ENCODE measurements around the gene TPCN1. TPM values are rescaled to one million over a fixed set of nuclear protein-coding genes. Genes with fewer than 3 reads are reported as not detected.

TPCN1 gene
- total RNA-seq, 1 experiment from 2014 or later: 13.5 TPM

- Histone ChIP-seq H4K5ac (ENCODE audit: insufficient read length, low read depth, low read length) (no peak overlapping the region), H2AFZ (ENCODE audit: low read length) (no peak overlapping the region), H3T11ph (ENCODE audit: low read length) (no peak overlapping the region), H2BK120ac (ENCODE audit: low read depth, low read length, poor library complexity, severe bottlenecking) (no peak overlapping the region), H3K4ac (ENCODE audit: low read depth, low read length) (no peak overlapping the region), H2BK12ac (ENCODE audit: insufficient read length, low read depth, low read length) (no peak overlapping the region), H3K14ac (ENCODE audit: insufficient read depth, low read length) (no peak overlapping the region), H3K79me2 (ENCODE audit: insufficient read depth, low read length) (no peaks in the 10 kb centered on the region; the same call in 1 of the 2 replicates), H3K4me2 (ENCODE audit: insufficient read depth, insufficient read length, low read length) (no peak overlapping the region), H3K23ac (ENCODE audit: insufficient read length, low read depth, low read length) (no peak overlapping the region), H2BK15ac (ENCODE audit: low read depth, low read length) (no peak overlapping the region), H3K18ac (ENCODE audit: insufficient read length, low read depth, low read length) (no peak overlapping the region), H3K79me1 (ENCODE audit: insufficient read depth, low read depth, low read length, poor library complexity, severe bottlenecking) (no peaks in the 10 kb centered on the region), H4K8ac (replicated peaks; ENCODE audit: insufficient read length, low read depth, low read length) (no peak overlapping the region), H4K20me1 (ENCODE audit: control insufficient read depth, insufficient read depth, insufficient read length) (no peaks in the 10 kb centered on the region), H2BK20ac (ENCODE audit: low read depth, low read length, poor library complexity, severe bottlenecking) (no peak overlapping the region), H3K56ac (ENCODE audit: insufficient read length, low read depth, low read length) (no peak overlapping the region), H3K9ac (ENCODE audit: extremely low read depth, insufficient read length, low read length) (no peak overlapping the region), H3K27ac (ENCODE audit: insufficient read length, low read depth, low read length) (no peak overlapping the region), H3K9me3 (ENCODE audit: control insufficient read depth, low read depth, low read length) (no peaks in the 10 kb centered on the region), H2AK5ac (ENCODE audit: insufficient read length, low read length) (no peak overlapping the region), H3K23me2 (ENCODE audit: insufficient read length, low read depth, low read length, poor library complexity, severe bottlenecking) (no peaks in the 10 kb centered on the region), H2BK5ac (ENCODE audit: insufficient read length, low read length) (no peak overlapping the region), H3K4me1 (ENCODE audit: insufficient read depth, low read length) (peaks cover 9% of the 10 kb centered on the region; the same call in 1 of the 2 replicates), H3K27me3 (ENCODE audit: insufficient read depth, low read length) (no peaks in the 10 kb centered on the region), H4K91ac (ENCODE audit: insufficient read length, low read depth, low read length) (no peak overlapping the region)
- no peaks in the 10 kb centered on the region for H3K9me3 Mint-ChIP-seq
- TF ChIP-seq CTCF (conservative IDR thresholded peaks at IDR 0.05): no peak
- WGBS (ENCODE audit: extremely low coverage, insufficient read length, low lambda C conversion rate): no CpG with 5 or more reads among the region's 6 CpGs
- H3K4me3 Mint-ChIP-seq: no peak overlapping the region
- no peaks in the 10 kb centered on the region; the same call in none of the 2 replicates for H3K27me3 Mint-ChIP-seq (ENCODE audit: low read depth)
- H3K27ac Mint-ChIP-seq: no peak overlapping the region
- no peak for DNase-seq
- peaks cover 0 to 13% (median 0%) of the 10 kb centered on the region in 3 experiments; a peak in 3 of 7 replicates for H3K36me3 Mint-ChIP-seq (ENCODE audit: insufficient read depth in 1 of 3, low read depth in 3 of 3)
- H3K4me1 Mint-ChIP-seq: peaks cover 29 to 33% of the 10 kb centered on the region in 2 experiments
These were observed 28.8 kb downstream of the TPCN1 start for GRCh38 chr12:113250045-113250444.

All from H9 (cell line).